HG03064 (cell line): ENCODE results near the gene DGKZ.
"Not testable (repeated sequence)": the region's sequence is repeated elsewhere in the genome, so short reads cannot be mapped to it uniquely, and the experiment has no call there.

Experiments
- ATAC-seq: cut with Tn5 transposase; IDR thresholded peaks from one replicate; pipeline ENCODE4 v1.9.1; 2021; ENCODE audit warnings: low read depth; ENCODE audit not compliant: unreplicated experiment

The DGKZ gene

GRCh38 chr11:46364056-46364455 is 16.8 kb downstream of the DGKZ start:
- ATAC-seq: no peak

- no peak for ATAC-seq
Measured at GRCh38 chr11:46364791-46365190, 17.5 kb downstream of the DGKZ start.

DNA sequence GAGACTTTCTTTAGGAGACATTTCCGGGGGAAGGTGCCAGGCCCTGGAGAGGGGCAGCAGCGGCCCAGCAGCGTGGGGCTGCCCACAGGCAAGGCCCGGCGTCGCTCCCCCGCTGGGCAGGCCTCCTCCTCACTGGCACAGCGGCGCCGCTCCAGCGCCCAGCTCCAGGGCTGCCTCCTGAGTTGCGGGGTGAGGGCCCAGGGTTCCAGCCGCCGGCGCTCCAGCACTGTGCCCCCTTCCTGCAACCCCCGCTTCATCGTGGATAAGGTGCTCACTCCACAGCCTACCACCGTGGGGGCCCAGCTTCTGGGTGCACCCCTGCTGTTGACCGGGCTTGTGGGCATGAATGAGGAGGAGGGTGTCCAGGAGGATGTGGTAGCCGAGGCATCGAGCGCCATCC is 19.0 kb downstream of the DGKZ start:
- no peak for ATAC-seq

- no peak for ATAC-seq
Measured at GRCh38 chr11:46366661-46367161, 19.4 kb downstream of the DGKZ start.

DNA sequence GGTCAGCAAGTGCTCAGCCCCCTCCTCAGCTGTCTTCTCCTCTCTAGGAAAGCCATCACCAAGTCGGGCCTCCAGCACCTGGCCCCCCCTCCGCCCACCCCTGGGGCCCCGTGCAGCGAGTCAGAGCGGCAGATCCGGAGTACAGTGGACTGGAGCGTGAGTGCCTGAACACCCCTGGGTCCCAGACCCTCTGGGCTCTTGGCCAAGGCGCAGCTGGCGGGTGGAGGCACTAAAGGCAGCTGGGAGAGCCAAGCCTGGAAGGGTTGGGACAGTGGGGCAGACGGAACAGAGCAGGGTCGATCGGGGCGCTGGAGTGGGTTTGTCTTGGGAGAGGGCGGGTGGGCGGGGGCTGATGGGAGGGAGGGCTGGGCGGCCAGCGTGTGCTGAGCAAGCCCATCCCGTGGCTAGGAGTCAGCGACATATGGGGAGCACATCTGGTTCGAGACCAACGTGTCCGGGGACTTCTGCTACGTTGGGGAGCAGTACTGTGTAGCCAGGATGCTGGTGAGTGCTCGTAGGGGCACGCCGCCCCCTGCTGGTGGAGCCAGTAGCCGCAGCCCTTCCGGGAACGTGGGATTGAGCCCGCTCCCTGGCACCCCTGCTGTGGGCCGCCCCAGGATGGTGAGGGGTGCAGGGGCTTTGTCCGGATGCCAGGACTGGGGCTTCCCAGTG is 20.1 kb downstream of the DGKZ start:
- ATAC-seq: peak; percentile 46

DNA sequence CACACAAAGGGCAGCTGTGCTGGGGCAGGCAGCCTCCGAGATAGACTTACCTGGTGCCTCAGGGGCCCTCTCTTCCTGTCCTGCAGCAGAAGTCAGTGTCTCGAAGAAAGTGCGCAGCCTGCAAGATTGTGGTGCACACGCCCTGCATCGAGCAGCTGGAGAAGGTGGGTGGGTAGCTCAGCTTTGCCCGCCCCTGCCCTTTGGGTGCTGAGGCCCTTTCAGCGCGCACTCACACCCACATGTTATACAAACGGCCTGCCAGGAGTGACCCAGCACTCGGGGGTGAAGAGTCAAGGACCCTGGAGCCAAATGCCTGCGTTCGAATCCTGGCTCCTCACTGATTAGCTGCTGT is 20.6 kb downstream of the DGKZ start:
- no peak for ATAC-seq

- no peak for ATAC-seq
Measured at GRCh38 chr11:46369458-46370152, 22.3 kb downstream of the DGKZ start.

DNA sequence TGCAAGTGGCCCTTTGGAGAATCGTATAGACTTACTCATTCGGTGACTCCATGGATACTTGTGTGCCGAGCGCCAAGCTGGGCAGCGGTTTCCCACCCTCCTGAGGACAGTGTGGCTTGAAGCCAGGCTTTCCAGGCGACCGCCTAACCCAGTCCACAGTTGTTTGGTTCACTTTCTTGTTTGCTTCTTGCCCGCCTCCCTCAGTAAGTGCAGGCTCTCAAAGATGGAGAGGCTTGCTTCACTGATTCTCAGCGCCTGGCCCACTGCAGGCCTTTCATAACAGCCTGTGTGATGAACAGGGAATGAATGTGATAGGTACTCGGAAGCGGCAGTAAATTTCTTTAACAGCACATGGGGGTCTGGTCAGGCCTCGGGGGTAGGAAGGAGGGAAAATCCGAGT is 23.0 kb downstream of the DGKZ start:
- ATAC-seq: no peak

DNA sequence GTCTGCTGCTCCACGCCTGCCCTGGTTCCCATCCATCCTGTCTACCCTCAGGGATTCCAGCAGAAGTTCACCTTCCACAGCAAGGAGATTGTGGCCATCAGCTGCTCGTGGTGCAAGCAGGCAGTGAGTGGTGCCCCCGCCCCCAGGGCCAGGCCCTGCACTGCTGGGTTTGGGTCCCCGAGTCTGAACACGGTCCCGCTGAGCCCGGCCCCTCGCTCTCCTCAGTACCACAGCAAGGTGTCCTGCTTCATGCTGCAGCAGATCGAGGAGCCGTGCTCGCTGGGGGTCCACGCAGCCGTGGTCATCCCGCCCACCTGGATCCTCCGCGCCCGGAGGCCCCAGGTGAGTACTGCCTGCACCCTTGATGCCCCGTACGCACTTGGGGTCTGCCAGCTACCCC is 24.0 kb downstream of the DGKZ start:
- ATAC-seq: not testable (repeated sequence)

- ATAC-seq: no peak
Measured at GRCh38 chr11:46372086-46372485, 24.8 kb downstream of the DGKZ start.

DNA sequence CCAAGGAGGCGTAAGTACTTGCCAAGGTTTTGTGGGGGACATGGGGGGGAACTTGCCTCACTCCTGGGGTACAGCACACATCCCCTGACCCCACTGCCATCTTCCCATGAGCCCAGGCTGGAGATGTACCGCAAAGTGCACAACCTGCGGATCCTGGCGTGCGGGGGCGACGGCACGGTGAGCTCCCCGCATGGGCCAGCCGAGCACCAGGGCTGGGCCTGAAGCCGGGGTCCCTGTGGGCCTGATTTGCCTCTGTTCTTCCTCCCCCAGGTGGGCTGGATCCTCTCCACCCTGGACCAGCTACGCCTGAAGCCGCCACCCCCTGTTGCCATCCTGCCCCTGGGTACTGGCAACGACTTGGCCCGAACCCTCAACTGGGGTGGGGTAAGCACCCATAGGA is 25.2 kb downstream of the DGKZ start:
- ATAC-seq: not testable (repeated sequence)

DNA sequence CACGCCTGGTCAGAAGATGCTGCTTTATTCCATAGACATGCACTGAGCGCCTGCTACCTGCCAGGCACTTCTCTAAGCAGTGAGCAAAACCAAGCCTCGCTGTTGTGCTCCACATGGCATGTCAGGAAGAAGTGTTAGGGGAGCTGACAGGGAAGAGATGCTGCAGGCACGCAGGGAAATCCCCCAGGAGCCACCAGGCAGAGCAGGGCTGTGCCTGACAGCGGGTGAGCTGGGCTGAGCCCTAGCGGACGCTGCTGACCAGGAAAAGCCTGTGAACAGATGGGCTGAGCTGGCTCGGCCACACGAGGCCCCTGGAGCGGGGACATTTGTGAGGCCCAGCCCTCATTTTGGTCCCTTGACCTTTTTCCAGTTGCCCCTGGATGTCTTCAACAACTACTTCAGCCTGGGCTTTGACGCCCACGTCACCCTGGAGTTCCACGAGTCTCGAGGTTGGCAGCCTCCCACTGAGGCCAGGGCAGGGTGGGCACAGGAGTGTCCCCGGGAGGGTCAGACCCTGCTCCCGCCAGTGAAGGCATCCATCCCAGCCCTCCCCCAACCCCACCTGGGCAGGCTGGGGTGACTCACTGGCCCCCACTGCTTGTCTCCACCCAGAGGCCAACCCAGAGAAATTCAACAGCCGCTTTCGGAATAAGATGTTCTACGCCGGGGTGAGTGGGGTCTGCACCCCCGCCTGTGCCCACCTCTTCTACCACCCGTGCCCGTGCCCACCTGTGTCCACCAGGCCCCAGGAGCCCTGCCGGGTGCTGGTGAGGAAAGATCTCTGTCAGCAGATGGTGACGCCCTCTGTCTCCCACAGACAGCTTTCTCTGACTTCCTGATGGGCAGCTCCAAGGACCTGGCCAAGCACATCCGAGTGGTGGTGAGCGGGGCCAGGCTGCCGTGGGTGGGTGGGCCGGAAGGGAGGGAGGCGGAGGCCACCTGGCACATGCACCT is 26.8 kb downstream of the DGKZ start:
- no peak for ATAC-seq

DNA sequence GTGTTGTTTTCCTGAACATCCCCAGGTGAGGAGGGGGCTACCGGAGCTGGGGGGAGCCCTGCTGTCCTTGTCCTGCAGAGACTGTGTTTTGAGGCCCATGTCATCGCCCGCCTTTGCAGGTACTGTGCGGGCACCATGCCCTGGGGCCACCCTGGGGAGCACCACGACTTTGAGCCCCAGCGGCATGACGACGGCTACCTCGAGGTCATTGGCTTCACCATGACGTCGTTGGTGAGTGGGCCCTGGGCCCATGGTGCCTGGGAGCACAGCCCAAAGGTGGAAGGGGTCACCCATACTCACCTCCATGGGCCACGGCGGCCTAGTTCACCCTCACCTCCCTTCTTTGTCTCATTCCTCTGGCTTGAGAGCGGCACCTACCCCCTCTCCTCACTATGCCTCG is 27.6 kb downstream of the DGKZ start:
- ATAC-seq: no peak

- no peak for ATAC-seq
Measured at GRCh38 chr11:46375392-46376101, 28.3 kb downstream of the DGKZ start.

- ATAC-seq: no peak
Measured at GRCh38 chr11:46376258-46377050, 29.2 kb downstream of the DGKZ start.

DNA sequence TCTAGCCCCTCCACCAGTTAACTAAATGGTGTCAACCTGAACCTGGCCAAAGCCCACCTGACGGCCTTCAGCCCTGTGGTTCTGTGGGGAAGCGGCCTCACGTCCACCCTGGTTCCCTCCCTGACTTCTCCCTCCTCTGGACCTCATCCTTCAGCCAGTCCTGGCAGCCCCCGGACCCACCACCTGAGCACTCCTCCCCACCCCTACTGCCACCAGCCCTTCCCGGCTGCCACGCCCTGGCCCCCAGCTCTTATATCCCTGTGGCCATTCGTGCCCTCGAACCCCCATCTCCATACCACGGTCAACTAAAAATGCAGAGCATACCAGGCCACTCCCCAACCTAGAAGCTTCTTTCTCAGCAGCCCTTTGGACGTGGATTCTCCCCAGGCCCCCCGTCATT is 30.0 kb downstream of the DGKZ start:
- no peak for ATAC-seq

GRCh38 chr11:46377831-46378230 is 30.6 kb downstream of the DGKZ start:
- ATAC-seq: no peak

DNA sequence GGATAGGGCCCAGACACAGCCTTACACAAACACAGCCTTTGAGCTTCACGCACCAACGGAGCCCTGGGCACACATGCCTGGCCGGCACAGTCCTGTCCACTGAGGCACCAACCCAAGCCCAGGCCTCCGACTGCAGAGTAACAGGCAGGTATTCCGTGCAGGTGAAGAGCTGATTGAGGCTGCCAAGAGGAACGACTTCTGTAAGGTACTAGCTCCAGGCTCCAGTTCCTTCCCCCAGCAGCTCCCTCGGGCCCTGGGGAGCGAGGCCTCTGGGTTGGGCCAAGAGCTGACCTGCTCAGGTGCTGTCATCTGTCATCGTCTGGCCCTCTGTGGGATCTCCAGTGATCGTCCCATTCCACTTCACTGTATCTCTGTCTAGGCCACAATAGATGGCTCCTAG is 31.0 kb downstream of the DGKZ start:
- ATAC-seq: no peak

DNA sequence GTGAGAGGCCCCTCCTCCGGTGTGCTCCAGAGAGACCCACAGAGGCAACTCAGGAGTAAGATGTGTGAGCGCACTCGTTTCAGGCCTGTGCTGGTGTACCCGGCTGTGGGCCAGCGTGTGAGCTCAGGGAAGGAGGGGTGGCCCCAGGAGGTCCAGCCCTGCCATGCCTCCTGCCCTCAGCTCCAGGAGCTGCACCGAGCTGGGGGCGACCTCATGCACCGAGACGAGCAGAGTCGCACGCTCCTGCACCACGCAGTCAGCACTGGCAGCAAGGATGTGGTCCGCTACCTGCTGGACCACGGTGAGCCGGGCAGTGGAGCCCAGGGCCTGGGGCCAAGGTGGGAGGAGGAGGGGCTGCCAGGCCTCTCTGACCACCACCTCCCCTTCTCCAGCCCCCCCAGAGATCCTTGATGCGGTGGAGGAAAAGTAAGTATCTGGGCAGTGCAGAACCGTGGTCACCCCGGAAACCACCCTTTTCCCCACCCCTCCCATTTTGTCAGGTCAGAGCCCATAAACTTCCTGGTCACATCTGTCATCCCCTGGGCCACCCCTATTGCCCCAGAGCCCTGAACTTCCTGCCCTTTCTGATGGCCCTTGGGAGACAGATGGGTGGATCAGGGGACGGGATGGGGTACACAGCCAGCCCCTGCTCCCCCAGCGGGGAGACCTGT is 31.7 kb downstream of the DGKZ start:
- no peak for ATAC-seq
